ENCODE results near the gene BTBD16.

Gene BTBD16

GRCh38 chr10:122296363-122297120 lies 25.4 kb downstream of the BTBD16 start:
- DNase-seq, result no peak

- no peak for DNase-seq
Observed at GRCh38 chr10:122297583-122297982, 26.5 kb downstream of the BTBD16 start.

GRCh38 chr10:122298206-122298597 lies 27.1 kb downstream of the BTBD16 start:
- DNase-seq, result no peak

GRCh38 chr10:122298598-122299301 lies 27.7 kb downstream of the BTBD16 start:
- DNase-seq, result peak; percentile 35 to 40

- no peak for DNase-seq
Observed at GRCh38 chr10:122299423-122300075, 28.5 kb downstream of the BTBD16 start.

- no peak for DNase-seq
Observed at GRCh38 chr10:122301055-122301810, 30.1 kb downstream of the BTBD16 start.

- DNase-seq, result no peak
Observed at GRCh38 chr10:122301811-122302115, 30.7 kb downstream of the BTBD16 start.

- DNase-seq, result no peak
Observed at GRCh38 chr10:122302315-122302714, 31.2 kb downstream of the BTBD16 start.

GRCh38 chr10:122303271-122304053 lies 32.4 kb downstream of the BTBD16 start:
- DNase-seq, result no peak

- DNase-seq, result no peak
Observed at GRCh38 chr10:122304054-122304579, 33.0 kb downstream of the BTBD16 start.

GRCh38 chr10:122306282-122306681 lies 35.2 kb downstream of the BTBD16 start:
- DNase-seq, result no peak

GRCh38 chr10:122306744-122307143 lies 35.6 kb downstream of the BTBD16 start:
- no peak for DNase-seq

- DNase-seq, result no peak
Observed at GRCh38 chr10:122307669-122308416, 36.7 kb downstream of the BTBD16 start.

GRCh38 chr10:122308417-122309141 lies 37.5 kb downstream of the BTBD16 start:
- DNase-seq, result no peak

GRCh38 chr10:122310311-122311050 lies 39.4 kb downstream of the BTBD16 start:
- DNase-seq, result no peak

- no peak for DNase-seq
Observed at GRCh38 chr10:122311051-122311410, 39.9 kb downstream of the BTBD16 start.

GRCh38 chr10:122311716-122312115 lies 40.6 kb downstream of the BTBD16 start:
- no peak for DNase-seq

GRCh38 chr10:122316224-122316884 lies 45.3 kb downstream of the BTBD16 start:
- no peak for DNase-seq

- no peak for DNase-seq
Observed at GRCh38 chr10:122321960-122322359, 50.9 kb downstream of the BTBD16 start.

GRCh38 chr10:122323189-122323588 lies 52.1 kb downstream of the BTBD16 start:
- DNase-seq, result no peak

Measured in AML-193 (cell line).